Breast epithelium (tissue), 3 donors: ENCODE measurements around the gene GALM.

Experiments used
- POLR2A ChIP-seq: fragments of 450-650 bp; IDR thresholded peaks from one replicate; pipeline ENCODE4 v1.6.1; 2016; ENCODE audit warnings: antibody characterized with exemption, mild to moderate bottlenecking, moderate library complexity
- POLR2AphosphoS5 ChIP-seq, 3 donors: sonication (generic); formaldehyde crosslinking; IDR thresholded peaks; one replicate each; pipeline ENCODE4 v1.6.1; 2017; ENCODE audit warnings: antibody characterized with exemption in 3 of 3
- TF ChIP-seq, protein P1 (sequence below), 3 donors: fragments of 450-650 bp; IDR thresholded peaks; one replicate each; pipeline ENCODE4 v1.5.1; 2016 to 2017; ENCODE audit warnings: antibody characterized with exemption in 3 of 3, mild to moderate bottlenecking in 3 of 3, moderate library complexity in 3 of 3

DNA sequence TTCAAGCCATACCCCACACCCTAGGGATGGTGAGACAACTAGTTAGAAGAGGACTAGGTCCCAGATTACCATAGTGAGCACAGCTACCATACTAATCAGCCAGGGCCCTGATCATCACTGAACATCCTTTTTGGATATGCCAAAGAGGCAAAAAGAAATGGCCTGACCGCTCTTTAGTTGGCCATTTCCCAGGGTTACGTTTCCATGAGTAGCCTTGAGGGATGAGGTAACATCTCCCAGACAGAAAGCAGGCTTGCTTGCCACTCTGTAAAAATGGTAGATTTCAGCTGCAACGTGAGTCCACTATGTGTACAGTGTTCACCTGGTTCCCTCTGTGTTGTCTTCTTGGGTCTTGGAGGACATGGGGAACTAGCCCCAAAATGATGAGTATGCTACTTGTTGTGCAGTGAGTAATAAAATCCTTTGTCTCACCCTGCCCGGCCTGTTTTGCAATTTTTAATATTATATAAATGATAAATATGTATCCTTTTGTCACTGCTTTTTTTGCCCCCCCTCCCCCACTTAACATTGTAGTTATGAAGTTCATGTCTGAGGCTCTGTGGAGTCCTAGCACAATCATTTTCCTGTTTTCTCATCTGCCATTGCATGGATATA lies 8.9 kb upstream of the GALM start:
- TF ChIP-seq, protein P1, sequence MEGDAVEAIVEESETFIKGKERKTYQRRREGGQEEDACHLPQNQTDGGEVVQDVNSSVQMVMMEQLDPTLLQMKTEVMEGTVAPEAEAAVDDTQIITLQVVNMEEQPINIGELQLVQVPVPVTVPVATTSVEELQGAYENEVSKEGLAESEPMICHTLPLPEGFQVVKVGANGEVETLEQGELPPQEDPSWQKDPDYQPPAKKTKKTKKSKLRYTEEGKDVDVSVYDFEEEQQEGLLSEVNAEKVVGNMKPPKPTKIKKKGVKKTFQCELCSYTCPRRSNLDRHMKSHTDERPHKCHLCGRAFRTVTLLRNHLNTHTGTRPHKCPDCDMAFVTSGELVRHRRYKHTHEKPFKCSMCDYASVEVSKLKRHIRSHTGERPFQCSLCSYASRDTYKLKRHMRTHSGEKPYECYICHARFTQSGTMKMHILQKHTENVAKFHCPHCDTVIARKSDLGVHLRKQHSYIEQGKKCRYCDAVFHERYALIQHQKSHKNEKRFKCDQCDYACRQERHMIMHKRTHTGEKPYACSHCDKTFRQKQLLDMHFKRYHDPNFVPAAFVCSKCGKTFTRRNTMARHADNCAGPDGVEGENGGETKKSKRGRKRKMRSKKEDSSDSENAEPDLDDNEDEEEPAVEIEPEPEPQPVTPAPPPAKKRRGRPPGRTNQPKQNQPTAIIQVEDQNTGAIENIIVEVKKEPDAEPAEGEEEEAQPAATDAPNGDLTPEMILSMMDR (IDR thresholded peaks at IDR 0.05): no peak
- TF ChIP-seq POLR2A: no peak
- TF ChIP-seq POLR2AphosphoS5 (IDR thresholded peaks at IDR 0.05): no peak
